Activated effector memory CD4-positive, alpha-beta T cell treated with anti-CD3 and anti-CD28 coated beads, Interleukin-2, amount 50 U/mL, for 16 hours (primary cell): ENCODE data around the gene NAPEPLD.
A peak's percentile ranks its signal among the peaks of the same experiment; 100 is the strongest.
"Not testable (repeated sequence)": the region's sequence is repeated elsewhere in the genome, so short reads cannot be mapped to it uniquely, and the experiment has no call there.

Source experiments
- DNase-seq: peaks from one replicate; pipeline ENCODE4 v3.0.0-alpha.2; 2020

The NAPEPLD gene

GRCh38 chr7:103101543-103101942 lies 47.4 kb downstream of the NAPEPLD start:
- DNase-seq = no peak

DNA sequence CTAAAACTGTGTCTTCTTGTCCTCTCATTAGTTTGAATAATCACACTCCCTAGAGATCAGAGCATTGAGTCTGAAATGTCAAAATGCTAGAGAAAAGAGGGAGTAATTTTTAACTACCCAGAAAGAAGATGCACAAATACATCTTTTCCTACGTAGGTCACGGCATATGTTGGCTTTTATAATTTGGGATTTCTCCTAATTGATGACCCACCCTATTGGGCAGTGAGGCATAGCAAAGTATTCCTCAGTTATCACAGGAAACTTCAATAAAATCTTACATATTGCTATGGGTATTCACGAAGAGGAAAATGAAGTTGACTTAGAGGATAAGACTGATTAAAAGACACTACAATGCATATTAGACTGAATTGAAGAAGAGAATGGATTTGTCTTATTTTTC lies 48.6 kb downstream of the NAPEPLD start:
- DNase-seq = no peak

DNA sequence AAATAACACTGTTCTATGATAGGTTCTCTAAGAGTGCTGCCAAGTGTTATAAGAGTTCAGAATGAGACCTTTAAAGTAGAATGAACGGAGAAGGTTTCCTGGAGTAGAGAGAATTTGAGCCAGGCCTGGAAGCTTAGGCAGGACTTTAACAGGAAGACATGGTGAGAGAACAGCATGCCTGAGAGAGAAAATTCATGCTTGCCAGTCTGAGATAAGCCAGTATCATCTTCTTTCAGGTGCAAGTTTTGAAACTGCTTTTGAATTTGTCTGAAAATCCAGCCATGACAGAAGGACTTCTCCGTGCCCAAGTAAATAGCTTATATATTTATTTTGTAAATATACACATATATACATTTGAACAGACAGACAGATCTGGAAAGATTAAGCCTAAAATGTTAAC lies 51.9 kb downstream of the NAPEPLD start:
- DNase-seq = no peak

DNA sequence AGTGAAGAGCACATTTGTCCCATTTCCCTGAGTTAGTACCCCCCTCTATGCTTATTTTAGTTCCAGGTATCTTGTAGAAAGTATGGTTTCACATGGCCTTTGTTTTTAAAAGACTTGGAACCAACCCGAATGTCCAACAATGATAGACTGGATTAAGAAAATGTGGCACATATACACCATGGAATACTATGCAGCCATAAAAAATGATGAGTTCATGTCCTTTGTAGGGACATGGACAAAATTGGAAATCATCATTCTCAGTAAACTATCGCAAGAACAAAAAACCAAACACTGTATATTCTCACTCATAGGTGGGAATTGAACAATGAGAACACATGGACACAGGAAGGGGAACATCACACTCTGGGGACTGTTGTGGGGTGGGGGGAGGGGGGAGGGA lies 53.3 kb downstream of the NAPEPLD start:
- DNase-seq = not testable (repeated sequence)

DNA sequence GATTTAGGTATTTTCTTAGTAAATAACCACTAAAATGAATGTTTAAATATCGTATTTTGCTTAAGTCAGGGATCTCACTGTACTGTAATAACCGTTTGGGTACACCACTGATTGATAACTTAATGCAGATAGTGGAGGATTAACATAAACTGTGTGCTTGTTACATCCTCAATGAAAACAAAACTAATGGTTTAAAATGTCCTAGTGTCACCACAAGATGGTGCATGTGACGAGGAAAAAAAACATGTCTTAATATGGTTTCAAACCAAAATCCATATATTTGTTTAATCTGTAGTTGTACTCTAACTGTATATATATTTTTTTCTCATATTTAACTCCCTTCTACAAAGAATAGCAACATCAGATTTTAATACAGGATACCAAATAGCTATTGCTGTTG lies 54.8 kb downstream of the NAPEPLD start:
- DNase-seq = no peak

DNA sequence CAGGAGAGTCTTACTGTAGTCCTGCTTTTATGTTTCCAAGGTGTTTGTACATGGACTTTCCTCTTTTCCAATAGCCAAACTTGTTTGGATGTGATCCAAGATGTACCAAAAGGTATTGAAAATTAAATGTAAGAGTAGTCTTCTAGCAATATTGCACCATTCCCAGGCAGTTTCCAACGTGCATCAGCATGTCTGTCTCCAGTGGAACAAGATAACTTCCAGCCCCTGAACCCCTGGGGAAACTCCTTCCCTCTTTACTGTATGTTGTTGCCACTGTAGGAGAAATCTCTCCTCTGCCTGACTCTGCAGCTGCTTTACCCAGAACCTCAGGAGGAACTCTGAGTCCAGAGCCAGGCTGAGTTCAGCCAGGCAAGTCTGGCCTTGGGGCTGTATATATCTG lies 55.5 kb downstream of the NAPEPLD start:
- DNase-seq = no peak

DNA sequence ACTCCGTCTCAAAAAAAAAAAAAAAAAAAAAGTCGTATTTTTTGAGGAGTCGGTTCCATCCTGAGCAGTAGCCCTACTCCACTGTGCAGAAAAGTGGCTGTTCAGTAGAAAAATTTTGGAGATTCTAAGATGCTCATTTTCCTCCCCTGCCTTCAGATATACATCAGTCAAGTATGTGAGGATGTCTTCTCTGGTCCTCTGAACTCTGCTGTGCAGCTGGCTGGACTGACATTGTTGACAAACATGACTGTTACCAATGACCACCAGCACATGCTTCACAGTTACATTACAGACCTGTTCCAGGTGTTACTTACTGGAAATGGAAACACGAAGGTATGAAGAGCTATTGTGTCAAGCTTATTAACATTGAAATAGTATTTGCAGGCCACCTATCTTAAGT lies 56.6 kb downstream of the NAPEPLD start:
- DNase-seq = not testable (repeated sequence)

DNA sequence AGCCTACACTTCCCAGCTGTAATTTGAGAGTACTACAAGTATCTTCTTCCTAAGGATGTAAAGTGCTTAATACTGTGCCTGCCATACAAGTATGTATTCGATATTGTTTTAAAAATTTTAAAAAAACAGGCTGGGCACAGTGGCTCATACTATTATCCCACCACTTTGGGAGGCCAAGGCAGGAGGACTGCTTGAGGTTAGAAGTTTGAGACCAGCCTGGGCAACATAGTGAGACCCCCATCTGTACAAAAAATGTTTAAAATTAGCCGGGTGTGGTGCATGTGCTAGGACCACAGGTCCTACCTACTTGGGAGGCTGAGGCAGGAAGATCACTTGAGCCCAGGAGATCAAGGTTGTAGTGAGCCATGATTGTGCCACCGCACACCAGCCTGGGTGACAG lies 65.7 kb downstream of the NAPEPLD start:
- no peak for DNase-seq

- no peak for DNase-seq
Observed at GRCh38 chr7:103082497-103082896, 66.4 kb downstream of the NAPEPLD start.

GRCh38 chr7:103080923-103081322 lies 68.0 kb downstream of the NAPEPLD start:
- DNase-seq = no peak

DNA sequence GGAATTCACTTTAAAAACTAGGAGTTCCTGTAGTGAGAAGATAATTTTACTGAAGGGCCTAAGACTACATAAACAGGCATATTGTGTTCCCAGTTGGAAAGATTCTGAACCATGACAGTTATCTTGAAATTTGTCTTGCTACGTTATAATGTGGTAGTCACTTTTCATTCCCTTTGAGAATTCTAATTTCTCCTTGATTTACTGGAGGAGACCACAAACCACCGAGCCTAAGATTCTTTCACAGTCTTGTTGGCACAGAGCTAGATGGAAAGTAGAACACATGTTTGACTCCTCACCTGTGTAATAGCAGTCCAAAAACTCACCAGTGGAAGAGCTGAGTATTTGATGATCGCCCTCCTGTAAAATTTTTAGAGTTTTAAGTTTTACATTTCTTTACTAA lies 69.1 kb downstream of the NAPEPLD start:
- DNase-seq = no peak

GRCh38 chr7:103078226-103078625 lies 70.7 kb downstream of the NAPEPLD start:
- DNase-seq = not testable (repeated sequence)

- DNase-seq = no peak
Observed at GRCh38 chr7:103077318-103077717, 71.6 kb downstream of the NAPEPLD start.

DNA sequence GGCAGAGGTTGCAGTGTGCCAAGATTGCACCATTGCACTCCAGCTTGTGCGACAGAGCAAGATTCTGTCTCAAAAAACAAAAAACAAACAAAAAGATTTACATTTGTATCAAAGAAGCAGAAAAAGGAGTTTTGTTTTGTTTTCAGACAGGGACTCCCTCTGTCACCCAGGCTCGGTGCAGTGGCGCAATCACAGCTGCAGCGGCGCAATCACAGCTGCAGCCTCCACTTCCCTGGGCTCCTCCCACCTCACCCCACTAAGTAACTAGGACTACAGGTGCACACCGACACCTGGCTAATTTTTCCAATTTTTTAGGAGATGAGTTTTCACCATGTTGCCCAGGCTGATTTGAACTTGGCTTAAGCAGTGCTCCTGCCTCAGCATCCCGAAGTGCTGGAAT lies 72.1 kb downstream of the NAPEPLD start:
- no peak for DNase-seq

- DNase-seq = peak; percentile 91
Observed at GRCh38 chr7:103075337-103075918, 73.5 kb downstream of the NAPEPLD start.

DNA sequence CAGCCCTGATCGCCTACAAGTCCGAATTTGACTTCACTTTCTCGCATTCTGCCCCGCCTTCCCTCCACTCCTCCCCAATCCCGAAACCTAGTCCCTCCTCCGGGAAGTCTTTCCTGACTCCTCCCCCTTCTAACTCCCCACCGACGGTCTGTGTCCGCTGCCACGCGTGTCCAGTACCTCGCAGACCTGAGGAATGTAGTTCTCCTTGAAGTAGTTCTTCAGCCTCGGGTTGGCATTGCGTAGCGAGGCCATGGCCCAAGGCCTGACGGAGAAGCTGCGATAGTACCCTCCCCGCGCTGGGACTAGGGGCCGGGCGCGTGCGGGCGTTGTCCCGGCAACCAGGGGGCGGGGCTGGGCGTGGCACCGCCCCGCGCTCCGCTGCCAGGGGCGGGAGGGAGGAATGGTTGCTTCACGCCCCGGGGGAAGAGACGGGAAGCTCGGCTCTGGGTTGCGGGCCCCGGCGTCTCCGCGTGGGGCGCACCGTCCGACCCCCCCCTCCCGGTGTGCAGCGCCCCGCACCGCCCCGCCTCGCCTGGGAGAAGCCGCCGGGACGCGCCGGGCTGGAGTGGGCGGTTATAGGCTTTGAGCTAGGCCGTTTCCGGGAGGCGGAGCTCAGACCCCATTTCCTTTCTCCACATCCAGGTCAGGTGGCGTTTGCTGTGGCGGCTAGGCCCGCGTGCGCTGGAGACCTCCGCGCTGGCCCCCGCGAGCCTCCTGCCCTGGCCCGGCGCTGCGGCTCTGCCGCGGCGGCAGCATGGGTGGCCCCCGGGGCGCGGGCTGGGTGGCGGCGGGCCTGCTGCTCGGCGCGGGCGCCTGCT lies 74.2 kb downstream of the NAPEPLD start, which contains the start of the genes ARMC10 and FBXL13:
Gene ARMC10, plus strand, starts transcription at position 622 of the 818 bp plus-strand sequence. Its CDS starts 133 bp downstream, at position 755.
Gene FBXL13, minus strand, starts transcription at position 278 of the 818 bp plus-strand sequence.
- DNase-seq = peak; percentile 96

DNA sequence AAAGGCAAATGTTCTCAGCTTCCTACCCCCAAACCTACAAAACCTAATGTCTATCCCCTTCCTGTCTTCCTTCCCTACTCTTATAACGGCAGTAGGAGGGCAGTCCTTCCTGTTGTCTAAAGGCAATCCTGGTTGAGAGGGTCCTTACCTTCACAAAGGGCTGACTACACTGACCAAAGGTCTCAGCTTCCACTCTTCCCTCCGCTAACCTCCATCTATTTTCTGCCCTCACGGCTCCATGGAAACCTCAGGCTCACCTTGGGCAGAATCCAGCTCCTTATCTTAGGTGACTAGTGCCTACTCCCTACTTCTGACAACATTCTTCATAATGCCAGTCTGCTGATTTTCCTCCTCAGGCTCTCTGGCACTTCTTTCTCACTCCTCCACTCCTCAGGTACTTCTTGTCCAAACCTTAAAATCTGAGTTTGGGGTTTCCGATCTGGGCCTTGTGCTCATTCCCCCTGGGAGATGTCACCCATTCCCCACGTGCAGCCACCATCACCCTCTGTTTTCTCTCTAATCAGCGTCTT lies 74.8 kb downstream of the NAPEPLD start:
- no peak for DNase-seq

GRCh38 chr7:103071000-103071399 lies 77.9 kb downstream of the NAPEPLD start:
- DNase-seq = no peak

DNA sequence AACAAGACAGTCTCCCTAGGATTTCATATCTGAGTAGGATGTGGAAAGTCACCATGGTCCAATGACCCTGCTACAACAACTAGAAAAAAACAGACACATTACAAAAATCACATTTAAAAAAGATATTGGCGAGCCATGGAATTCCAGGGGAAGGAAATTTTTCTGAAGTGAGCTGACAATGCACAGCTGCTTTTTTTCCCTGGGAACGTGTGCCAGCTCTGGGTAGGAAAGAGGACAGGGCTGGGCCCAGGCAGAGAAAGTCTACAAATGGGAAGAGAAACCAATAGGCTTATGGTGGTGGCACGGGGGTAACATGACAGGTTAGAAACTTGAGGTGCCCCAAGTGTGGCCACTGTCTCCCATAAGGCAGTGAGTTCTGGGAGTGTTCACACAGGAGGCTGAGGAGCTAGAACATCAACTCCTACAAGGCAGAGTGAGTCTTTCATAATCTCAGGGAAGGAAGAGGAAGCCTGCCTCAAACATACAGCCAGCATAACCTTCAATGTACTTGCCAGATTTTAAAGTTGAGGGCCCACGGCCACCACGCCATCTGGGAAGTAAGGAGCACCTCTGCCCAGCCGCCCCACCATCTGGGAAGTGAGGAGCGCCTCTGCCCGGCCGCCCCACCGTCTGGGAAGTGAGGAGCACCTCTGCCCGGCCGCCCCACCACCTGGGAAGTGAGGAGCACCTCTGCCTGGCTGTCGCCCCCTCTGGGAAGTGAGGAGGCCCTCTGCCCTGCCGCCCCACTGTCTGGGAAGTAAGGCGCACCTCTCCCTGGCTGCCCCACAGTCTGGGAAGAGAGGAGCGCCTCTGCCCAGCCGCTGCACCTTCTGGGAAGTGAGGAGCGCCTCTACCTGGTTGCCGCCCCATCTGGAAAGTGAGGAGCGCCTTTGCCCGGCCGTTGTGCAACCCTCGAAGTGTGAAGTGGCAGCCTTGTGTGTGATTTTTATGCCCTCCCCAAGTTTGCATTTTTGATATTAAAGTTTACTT lies 80.2 kb downstream of the NAPEPLD start:
- DNase-seq = no peak

DNA sequence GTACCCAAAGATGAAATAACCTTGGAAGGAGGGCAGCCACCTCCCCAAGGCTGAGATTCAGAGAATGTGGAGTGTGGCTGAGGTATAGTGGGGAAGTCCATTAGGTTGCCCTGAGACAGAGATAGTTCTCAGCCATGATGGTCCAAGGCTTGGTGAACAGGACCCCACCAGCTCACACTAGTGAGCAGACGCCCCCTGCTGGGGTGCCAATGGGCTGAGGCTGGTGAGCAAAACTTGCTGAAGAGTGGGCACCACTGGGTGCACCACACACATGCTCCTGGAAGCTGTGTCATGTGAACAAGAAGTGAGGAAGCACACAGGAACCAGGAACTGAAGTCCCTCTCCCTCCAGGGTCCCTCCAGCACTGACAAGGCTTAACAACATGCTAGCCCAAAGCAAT lies 83.2 kb downstream of the NAPEPLD start:
- DNase-seq = peak; percentile 79

GRCh38 chr7:103063895-103064294 lies 85.0 kb downstream of the NAPEPLD start:
- no peak for DNase-seq

GRCh38 chr7:103059471-103059870 lies 89.4 kb downstream of the NAPEPLD start:
- DNase-seq = no peak

DNA sequence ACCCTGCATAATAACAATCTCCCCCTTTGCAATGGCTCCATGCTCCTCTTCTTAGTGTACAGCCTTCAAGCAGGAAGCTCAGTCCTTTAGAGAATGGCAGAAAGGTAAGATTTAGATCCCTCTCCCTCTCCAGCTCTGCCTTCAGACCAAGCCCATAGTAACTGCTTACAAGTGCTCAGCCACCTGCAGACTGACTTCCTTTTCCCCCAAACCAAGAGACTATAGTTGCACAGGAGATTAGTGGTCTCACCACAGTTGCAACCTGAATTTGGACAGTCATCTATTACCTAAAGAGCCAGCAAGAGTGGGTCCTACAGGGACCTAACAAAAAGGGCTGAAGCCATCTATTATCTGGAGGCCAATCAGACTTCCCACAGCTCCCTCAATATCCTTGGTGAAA lies 90.8 kb downstream of the NAPEPLD start:
- DNase-seq = no peak
